Hematopoietic multipotent progenitor cell treated with erythropoietin and hydrocortisone succinate and interleukin-3 and kit ligand, for 4 days (in vitro differentiated cells): ENCODE results near the gene UPK3A.
A peak's percentile ranks its signal among the peaks of the same experiment; 100 is the strongest.
"Not testable (repeated sequence)": the region's sequence is repeated elsewhere in the genome, so short reads cannot be mapped to it uniquely, and the experiment has no call there.

Source experiments
- DNase-seq: peaks from one replicate; pipeline ENCODE4 v3.0.0-alpha.2; 2015

Gene UPK3A

GRCh38 chr22:45257941-45258340 lies 26.8 kb upstream of the UPK3A start:
- DNase-seq = not testable (repeated sequence)

- DNase-seq = no peak
Measured at GRCh38 chr22:45259754-45260394, 24.9 kb upstream of the UPK3A start.

- not testable (repeated sequence) for DNase-seq
Measured at GRCh38 chr22:45260395-45260759, 24.4 kb upstream of the UPK3A start.

DNA sequence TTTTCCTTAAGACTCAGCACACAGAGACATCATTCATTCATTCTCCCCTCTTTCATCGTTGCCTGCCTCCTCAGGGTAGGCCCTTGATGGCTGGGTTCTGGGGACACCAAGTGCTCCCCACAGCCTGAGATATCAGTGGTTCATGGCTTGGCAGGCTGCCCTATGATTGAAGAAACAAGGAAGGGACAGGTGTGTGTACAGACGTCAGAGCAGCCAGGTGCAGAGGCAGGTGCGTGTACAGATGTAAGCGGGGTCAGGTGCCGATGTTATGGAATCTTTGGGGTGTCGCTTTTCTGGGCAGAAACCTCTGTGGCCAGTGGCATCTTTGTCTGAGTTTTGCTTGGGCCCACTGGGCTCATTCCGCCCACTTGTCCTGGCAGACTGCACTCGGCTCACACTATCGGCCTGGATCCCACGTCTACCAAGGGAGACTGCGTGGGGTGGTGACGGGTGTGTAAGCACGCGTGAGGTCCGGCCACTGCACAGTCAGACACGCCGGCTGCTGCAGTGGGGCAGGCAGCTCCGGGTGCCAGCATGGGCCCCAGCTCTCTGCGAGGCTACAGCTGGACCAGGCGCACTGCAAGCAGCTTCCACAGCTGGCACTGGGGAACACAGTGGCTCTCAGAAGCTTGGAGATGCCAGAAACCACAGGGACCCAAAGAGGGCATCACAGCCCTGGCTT lies 23.2 kb upstream of the UPK3A start:
- DNase-seq = no peak

DNA sequence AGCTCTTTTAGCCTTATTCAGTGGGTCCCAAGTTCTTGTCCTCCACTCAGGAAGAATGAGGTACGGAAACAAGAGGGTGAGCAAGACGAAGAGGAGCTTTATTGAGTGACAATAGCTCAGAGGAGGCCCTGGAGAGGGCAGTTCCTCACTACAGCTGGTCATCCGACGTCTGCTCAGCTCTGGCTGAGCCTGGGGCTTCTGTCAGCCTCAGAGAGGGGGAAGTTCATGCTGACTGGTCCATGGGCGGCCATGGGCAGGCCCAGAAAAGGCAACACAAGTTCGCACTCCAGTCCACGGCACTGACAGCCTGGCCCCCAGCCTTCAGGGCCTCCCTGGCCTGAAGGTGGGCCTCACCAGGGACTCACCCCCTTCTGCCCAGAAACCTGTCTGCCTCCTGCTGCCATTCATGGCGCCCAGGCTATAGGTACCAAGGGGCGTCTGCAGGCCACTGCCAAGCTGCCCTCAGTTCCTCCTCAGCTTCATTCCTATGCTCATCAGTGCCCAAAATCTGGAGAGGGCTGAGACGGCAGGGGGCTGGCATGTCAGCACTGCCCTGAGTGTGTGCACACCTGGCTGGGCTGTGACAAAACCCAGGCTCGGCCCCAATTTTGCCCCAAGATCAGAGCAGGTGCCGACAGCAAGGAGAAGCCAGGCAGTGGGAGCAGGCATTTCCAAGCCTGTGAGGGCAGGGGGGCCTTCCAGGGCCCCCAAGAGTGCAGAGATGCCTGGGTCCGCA lies 22.4 kb upstream of the UPK3A start:
- DNase-seq = no peak

DNA sequence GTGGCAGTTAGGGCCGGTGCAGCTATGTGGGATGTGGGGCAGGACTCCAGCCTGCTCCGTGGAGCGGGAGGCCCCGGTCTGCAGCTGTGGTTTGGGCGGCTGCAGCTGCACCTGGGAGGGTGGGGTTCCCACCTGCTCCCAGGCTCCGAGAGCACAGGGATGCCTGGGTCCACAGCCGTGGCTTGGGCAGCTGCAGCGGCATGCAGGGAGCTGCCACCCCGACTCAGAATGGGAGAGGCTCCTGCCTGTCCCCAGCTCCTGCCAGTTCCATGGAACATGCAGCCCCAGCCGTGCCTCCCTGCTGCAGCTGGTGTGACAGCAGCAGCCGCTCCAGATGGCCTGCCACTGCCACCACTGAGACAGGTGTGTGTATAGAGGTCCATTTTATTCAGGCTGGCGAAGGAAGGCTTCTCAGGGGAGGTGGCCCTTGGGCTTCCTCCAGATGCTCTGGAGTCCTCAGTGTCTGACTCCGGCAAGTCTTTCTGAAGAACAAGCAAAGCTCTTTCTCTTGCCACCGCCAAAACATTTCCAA lies 21.8 kb upstream of the UPK3A start:
- no peak for DNase-seq

- peak; percentile 88 for DNase-seq
Measured at GRCh38 chr22:45263463-45264269, 21.1 kb upstream of the UPK3A start.

DNA sequence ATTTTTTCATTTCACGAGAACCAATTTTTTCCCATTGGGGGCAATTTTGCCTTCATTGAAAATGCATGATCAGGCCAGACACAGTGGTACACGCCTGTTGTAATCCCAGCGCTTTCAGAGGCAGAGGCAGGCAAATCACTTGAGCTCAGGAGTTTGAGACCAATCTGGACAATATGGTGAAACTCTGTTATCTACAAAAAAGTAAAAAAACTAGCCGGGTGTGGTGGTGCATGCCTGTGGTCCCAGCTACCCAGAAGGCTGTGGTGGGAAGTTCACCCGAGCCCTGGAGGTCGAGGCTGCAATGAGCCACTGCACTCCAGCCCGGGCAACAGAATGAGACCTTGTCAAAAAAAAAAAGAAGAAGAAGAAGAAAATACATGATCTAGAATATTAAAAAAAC lies 19.2 kb upstream of the UPK3A start:
- DNase-seq = peak; percentile 55

DNA sequence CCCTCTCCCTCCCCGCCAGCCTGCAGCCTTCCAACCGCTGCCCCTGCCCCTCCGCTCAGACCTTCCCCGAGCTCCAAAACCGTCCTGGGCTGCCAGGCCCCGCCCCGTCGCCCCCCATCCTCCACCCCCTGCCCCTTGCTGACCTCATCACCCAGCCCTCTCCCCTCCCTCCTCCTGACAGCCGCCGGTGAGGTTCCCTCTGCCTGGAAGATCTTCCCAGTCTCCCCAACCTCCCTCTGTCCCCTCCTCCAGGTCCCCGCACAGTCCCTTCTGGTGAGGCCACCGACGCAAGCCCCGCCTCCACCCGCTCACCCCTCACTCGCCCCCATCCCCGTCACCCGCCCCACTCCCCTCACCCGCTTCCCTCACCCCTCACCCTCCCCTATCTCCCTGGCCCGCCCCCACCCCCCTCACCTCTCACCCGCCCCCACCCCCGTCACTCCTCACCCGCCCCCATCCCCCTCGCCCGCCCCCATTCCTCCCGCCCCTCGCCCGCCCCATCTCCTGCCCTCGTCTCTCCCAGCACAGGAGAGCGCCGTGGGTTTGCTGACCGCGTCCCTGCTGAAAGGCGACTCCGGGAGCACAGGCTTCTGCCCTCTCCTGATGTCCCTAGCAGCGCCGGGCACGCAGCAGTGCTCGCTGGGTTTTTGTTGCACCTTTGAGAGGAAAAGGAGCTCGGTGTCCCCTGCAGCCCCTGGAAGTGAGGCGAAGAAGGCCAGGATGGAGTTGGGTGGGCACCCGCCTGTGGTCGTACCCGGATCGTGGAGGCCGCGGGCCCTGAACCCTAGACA lies 16.4 kb upstream of the UPK3A start:
- peak; percentile 32 for DNase-seq

GRCh38 chr22:45268958-45269844 lies 15.5 kb upstream of the UPK3A start:
- DNase-seq = peak; percentile 87

GRCh38 chr22:45270095-45271020 lies 14.4 kb upstream of the UPK3A start:
- DNase-seq = no peak

- no peak for DNase-seq
Measured at GRCh38 chr22:45271667-45272201, 13.0 kb upstream of the UPK3A start.

DNA sequence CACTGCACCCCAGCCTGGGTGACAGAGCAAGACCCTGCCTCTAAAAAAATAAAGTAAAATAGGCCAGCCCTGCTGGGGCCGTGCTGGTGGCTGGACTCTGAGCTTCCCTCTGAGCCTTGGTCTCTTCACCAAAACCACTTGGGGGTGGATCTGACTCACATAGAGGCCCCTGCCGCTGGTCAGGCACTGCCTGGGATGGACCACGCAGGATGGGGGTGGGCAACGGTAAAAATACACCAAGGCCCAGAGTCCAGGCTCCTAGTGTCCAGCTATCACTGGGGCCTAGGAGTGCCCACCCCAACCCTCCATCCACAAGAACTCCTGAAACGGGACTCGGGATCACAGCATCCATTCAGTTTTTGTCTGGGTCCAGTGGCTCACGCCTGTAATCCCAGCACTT lies 12.3 kb upstream of the UPK3A start:
- DNase-seq = no peak

DNA sequence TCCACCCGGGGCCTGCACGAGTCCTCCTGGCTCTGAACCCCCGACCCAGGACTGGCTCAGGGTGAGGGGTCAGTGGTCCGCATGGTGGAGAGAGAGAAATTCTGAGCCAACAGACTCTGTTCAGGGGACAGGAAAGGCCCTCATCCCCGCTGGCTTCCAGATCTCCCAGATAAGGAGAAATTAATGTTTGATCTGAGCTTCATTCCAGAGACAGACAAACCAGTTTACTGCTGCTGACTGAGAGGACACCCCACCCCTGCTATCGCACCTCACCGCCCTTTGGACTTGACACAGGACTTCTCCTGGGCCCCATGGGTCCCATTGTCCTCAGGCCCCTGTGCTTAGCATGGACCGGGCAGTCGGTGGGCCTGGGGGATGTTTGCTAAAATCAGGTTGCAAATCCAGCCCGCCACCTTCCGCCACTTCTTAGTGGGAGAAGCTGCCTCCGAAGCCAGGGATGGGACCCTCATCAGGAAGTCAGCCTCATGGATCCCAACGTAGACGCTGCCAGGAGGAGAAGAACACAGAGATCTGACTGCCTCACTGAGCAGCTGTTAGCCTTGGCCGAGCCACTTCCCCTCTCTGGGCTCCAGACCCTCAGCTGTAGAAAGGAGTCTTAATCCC lies 11.2 kb upstream of the UPK3A start:
- DNase-seq = no peak

DNA sequence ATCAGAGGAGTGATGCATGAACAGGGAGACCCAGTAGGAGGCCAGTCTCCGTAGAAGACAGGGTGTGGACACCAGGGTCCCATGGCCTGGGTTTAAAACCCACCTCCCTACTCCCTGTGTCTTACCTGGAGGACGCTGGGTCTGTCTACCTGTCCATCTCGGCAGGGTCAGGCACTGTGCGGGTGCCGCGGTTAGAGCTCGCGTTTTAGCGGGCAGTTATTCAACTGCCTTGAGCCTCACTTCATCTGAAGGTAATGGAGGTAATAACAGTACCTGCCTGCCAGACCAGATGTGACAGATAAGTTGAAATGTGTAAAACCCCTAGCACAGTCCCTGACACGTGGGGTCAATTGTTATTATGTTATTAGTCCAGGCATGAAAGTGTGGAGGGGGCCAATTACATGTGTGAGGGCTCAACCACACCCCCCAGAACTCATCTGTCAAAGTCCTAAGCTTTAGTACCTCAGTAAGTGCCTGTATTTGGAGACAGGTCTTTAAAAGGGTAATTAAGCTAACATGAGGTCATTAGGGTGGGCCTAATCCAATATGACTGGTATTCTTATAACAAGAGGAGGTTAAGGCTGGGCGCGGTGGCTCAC lies 8.1 kb upstream of the UPK3A start:
- no peak for DNase-seq

- DNase-seq = not testable (repeated sequence)
Measured at GRCh38 chr22:45277720-45278119, 7.0 kb upstream of the UPK3A start.

DNA sequence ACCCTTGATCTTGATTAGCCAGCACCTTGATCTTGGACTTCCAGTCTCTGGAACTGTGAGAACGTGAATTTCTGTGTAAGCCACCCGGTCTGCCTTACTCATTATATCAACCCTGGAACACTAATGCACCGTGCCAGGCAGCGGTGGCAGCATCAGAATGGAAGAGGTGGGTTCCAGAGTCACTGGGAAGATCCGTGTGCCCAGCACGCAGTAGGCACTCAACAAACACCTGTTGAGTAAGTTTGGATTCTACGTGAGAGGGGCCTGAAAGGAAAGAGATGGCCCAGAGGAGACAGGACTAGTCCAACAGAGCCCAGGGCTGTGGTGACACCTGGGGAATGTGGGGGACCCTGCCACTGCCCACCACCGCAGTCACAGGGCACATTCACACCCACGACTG lies 6.6 kb upstream of the UPK3A start:
- DNase-seq = no peak

DNA sequence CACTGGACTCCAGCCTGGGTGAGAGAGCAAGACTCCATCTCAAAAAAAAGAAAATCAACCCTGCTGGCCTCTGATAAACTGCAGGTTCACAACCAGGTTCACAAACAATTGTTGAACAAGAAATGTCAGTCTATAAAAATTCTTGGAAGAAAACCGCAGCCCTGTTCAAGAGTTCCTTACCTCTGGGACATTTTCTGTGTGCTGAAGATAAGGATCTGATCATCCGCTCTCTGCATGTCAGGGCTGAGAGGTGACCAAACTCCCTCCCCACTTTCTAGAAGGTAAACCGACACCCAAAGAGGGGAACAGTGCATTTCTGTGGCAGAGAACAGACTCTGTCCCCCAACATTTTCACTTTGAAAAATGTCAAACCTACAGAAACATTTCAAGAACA lies 4.2 kb upstream of the UPK3A start:
- DNase-seq = no peak

DNA sequence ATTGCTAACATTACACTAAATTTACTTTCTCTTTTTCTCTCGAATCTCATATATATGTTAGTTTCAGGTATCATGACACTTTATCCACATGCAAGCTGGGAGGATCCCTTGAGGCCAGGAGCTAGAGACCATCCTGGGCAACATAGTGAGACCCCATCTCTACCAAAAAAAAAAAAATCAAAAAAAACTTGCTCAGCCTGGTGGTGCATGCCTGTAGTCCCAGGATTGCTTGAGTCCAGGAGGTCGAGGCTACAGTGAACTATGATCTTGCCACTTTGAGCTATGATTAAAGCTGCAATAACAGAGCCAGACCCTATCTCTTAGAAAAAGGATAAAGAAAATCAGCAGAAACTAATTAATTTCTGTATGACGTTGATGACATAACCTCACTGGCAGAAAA lies 3.7 kb upstream of the UPK3A start:
- no peak for DNase-seq
